Liver (tissue), 3 donors: ENCODE data around the gene P4HTM.

Experiments
- EGR1 ChIP-seq, 2 donors: IDR thresholded peaks; 2 replicates each; pipeline ENCODE4 v1.6.1; 2016 to 2018; ENCODE audit warnings: antibody characterized with exemption in 2 of 2, low read depth in 2 of 2
- GABPA ChIP-seq, 2 donors: IDR thresholded peaks in 1 of 2; conservative IDR thresholded peaks in 1 of 2; 2 replicates each; pipeline ENCODE4 v1.6.1; 2016; ENCODE audit warnings: antibody characterized with exemption in 2 of 2, mild to moderate bottlenecking in 1 of 2, moderate library complexity in 1 of 2
- HNF4G ChIP-seq: IDR thresholded peaks from 2 replicates; pipeline ENCODE4 v1.6.1; 2016; ENCODE audit warnings: antibody characterized with exemption
- JUND ChIP-seq, 2 donors: IDR thresholded peaks; 2 replicates each; pipeline ENCODE4 v1.6.1; 2016; ENCODE audit warnings: antibody characterized with exemption in 2 of 2
- NR2F2 ChIP-seq: IDR thresholded peaks from 2 replicates; pipeline ENCODE4 v1.6.1; 2016; ENCODE audit warnings: antibody characterized with exemption
- YY1 ChIP-seq: IDR thresholded peaks from 2 replicates; pipeline ENCODE4 v1.6.1; 2016; ENCODE audit warnings: antibody characterized with exemption, mild to moderate bottlenecking
- TF ChIP-seq, protein P1 (sequence below): IDR thresholded peaks from 2 replicates; pipeline ENCODE4 v1.6.1; 2016; ENCODE audit warnings: antibody characterized with exemption, mild to moderate bottlenecking
- TF ChIP-seq, protein P2 (sequence below): fragments of 150-350 bp; IDR thresholded peaks from 2 replicates; pipeline ENCODE4 v1.5.1; 2017; ENCODE audit warnings: improper control_type of control experiment, low read depth, low read length; ENCODE audit not compliant: missing input control
- TF ChIP-seq, protein P3 (sequence below): IDR thresholded peaks from 2 replicates; pipeline ENCODE4 v1.6.1; 2016; ENCODE audit warnings: antibody characterized with exemption
- TF ChIP-seq, protein P4 (sequence below): IDR thresholded peaks from 2 replicates; pipeline ENCODE4 v1.6.1; 2016; ENCODE audit warnings: antibody characterized with exemption
- donor health status: healthy.
- donor health status: healthy.

DNA sequence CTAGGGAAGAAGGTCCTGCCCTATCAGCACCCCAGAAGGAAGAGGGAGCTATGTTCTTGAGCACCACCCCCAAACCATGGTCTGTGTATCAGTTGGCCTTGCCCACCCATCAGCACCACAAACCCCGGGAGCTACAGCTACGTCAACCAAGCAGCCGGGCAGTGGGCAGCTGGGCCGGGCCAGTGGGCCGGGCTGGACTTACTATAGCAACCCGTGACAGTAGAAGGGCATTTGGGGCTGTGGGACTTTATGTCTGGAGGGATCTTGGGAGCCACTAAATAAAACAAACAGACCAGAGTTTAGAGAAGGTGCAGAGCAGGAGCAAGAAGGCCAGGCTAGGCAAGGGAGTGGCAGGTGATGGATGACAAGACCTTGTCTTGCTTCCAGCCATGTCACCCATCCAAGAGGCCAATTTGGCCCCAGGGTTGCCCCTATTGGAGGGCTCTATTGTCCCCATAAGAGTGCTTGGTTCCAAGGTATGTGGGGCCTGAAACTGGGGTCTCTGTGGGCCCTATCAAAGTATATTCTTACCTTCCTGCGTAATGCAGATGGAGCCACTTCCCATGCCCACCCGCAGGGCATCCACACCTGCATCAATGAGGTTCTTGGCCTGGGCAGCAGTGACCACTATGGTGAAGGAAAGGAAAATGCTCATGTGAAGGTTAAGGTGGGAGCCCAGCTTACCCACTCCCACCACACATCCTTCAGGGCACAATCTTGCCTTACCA is 35.9 kb downstream of the P4HTM start:
- TF ChIP-seq JUND (IDR thresholded peaks at IDR 0.05) (no peak), GABPA (IDR thresholded peaks at IDR 0.05 in 1 of 2, conservative IDR thresholded peaks at IDR 0.05 in 1 of 2) (no peak), NR2F2 (no peak), YY1 (no peak), EGR1 (IDR thresholded peaks at IDR 0.05; ENCODE audit: low read depth in 2 of 2) (no peak), HNF4G (no peak)
- TF ChIP-seq, protein P1, sequence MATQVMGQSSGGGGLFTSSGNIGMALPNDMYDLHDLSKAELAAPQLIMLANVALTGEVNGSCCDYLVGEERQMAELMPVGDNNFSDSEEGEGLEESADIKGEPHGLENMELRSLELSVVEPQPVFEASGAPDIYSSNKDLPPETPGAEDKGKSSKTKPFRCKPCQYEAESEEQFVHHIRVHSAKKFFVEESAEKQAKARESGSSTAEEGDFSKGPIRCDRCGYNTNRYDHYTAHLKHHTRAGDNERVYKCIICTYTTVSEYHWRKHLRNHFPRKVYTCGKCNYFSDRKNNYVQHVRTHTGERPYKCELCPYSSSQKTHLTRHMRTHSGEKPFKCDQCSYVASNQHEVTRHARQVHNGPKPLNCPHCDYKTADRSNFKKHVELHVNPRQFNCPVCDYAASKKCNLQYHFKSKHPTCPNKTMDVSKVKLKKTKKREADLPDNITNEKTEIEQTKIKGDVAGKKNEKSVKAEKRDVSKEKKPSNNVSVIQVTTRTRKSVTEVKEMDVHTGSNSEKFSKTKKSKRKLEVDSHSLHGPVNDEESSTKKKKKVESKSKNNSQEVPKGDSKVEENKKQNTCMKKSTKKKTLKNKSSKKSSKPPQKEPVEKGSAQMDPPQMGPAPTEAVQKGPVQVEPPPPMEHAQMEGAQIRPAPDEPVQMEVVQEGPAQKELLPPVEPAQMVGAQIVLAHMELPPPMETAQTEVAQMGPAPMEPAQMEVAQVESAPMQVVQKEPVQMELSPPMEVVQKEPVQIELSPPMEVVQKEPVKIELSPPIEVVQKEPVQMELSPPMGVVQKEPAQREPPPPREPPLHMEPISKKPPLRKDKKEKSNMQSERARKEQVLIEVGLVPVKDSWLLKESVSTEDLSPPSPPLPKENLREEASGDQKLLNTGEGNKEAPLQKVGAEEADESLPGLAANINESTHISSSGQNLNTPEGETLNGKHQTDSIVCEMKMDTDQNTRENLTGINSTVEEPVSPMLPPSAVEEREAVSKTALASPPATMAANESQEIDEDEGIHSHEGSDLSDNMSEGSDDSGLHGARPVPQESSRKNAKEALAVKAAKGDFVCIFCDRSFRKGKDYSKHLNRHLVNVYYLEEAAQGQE = no peak
- TF ChIP-seq, protein P2, sequence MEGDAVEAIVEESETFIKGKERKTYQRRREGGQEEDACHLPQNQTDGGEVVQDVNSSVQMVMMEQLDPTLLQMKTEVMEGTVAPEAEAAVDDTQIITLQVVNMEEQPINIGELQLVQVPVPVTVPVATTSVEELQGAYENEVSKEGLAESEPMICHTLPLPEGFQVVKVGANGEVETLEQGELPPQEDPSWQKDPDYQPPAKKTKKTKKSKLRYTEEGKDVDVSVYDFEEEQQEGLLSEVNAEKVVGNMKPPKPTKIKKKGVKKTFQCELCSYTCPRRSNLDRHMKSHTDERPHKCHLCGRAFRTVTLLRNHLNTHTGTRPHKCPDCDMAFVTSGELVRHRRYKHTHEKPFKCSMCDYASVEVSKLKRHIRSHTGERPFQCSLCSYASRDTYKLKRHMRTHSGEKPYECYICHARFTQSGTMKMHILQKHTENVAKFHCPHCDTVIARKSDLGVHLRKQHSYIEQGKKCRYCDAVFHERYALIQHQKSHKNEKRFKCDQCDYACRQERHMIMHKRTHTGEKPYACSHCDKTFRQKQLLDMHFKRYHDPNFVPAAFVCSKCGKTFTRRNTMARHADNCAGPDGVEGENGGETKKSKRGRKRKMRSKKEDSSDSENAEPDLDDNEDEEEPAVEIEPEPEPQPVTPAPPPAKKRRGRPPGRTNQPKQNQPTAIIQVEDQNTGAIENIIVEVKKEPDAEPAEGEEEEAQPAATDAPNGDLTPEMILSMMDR = no peak
- TF ChIP-seq, protein P3, sequence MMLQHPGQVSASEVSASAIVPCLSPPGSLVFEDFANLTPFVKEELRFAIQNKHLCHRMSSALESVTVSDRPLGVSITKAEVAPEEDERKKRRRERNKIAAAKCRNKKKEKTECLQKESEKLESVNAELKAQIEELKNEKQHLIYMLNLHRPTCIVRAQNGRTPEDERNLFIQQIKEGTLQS = no peak
- TF ChIP-seq, protein P4, sequence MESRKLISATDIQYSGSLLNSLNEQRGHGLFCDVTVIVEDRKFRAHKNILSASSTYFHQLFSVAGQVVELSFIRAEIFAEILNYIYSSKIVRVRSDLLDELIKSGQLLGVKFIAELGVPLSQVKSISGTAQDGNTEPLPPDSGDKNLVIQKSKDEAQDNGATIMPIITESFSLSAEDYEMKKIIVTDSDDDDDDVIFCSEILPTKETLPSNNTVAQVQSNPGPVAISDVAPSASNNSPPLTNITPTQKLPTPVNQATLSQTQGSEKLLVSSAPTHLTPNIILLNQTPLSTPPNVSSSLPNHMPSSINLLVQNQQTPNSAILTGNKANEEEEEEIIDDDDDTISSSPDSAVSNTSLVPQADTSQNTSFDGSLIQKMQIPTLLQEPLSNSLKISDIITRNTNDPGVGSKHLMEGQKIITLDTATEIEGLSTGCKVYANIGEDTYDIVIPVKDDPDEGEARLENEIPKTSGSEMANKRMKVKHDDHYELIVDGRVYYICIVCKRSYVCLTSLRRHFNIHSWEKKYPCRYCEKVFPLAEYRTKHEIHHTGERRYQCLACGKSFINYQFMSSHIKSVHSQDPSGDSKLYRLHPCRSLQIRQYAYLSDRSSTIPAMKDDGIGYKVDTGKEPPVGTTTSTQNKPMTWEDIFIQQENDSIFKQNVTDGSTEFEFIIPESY = no peak
